HS-27A (cell line): ENCODE data around the gene C3AR1.
"Not testable (repeated sequence)": the region's sequence is repeated elsewhere in the genome, so short reads cannot be mapped to it uniquely, and the experiment has no call there.

Source experiments
- DNase-seq: peaks from one replicate; pipeline ENCODE4 v3.0.0-alpha.2; 2012; ENCODE audit warnings: low read depth, missing footprints

The C3AR1 gene

DNA sequence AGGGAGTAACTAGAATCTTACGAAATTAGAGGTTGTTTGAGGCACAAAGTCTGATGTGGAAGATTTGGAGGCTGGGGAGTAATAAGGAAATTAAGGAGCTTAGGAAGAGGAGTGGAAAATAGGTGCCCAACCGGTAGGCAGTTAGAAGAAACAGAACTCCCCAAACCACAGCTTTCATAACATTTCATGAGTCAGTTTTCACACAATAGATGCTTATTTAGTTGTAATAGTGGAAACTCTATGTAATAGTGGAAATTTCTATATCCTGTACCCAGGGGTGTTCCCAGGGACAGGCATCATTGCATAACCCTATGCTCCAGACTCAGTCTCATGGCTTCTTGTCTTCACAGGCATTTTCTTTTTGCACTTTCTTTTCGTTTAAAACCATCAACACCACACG, 8.3 kb downstream of the C3AR1 start:
- no peak for DNase-seq

DNA sequence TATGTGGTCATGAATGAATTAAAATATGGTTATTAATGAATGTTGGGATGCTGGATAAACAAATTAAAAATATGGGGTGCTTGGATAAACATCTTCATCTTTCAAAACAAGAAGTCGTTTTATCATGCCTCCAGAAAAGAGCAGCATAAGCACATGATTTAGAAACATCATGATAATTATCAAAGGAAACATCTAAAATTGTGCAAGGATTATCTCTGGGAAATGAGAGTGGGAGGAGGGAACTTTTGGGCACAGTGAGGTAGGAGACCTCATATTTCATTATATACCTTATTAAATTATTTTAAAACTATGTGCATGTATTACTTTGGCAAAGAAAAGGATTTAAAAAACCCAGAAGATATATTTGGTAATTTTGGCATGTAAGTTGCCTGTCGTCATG, 8.9 kb downstream of the C3AR1 start:
- no peak for DNase-seq

DNA sequence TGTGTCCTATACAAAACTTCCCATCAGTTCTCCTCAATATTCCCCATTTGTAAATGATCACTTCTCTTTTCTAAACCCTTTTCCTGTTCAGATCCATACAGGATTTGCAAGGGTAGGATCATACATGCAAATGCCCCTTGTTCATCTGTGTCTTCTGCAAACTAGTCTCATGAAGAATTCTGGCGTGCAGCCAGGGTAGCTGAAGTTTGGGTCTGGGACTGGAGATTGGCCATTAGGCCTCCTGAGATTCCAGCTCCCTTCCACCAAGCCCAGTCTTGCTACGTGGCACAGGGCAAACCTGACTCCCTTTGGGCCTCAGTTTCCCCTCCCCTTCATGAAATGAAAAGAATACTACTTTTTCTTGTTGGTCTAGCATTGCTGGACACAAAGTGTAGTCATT, 11.3 kb downstream of the C3AR1 start:
- DNase-seq: no peak

DNA sequence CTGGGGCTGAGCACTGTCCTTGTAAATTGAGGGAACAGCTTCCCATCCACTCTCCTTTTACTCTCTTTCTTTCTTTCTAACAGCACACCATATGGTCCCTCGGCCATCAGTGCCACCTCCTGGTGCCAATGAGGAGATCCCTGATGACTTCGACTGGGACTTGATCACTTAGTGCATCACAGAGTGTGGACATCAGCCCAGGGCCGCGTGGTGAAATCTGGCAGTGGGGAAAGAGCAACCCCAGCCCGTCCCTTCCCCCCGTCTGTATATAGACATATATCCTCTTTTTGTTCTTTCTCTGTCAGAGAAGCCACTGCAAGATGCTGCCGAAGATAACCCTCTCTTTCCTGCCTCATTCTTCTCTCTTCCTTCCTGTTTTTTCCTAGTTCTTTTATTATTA, 13.5 kb downstream of the C3AR1 start:
- no peak for DNase-seq

DNA sequence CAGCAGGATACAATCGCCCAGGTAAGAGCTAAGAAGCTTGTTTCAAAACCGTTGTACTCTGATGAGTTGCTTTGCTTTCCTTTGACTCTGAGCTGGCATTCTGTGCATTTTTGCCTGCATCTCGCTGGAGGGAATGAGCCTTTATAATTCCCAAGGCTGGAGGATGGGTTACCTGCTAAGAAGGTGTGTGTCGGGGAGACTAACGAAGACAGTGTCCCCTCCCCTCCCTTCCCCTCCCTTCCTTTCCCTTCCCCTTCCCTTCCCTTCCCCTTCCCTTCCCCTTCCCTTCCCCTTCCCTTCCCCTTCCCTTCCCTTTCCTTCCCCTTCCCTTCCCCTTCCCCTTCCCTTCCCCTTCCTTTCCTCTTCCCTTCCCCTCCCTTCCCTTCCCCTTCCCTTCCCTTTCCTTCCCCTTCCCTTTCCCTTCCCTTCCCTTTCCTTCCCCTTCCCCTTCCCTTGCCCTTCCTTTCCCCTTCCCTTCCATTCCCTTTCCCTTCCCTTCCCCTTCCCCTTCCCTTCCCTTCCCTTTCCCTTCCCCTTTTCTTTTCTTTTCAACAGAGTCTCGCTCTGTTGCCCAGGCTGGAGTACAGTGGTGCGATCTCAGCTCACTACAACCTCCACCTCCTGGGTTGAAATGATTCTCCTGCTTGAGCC, 15.4 kb downstream of the C3AR1 start:
- no peak for DNase-seq

DNA sequence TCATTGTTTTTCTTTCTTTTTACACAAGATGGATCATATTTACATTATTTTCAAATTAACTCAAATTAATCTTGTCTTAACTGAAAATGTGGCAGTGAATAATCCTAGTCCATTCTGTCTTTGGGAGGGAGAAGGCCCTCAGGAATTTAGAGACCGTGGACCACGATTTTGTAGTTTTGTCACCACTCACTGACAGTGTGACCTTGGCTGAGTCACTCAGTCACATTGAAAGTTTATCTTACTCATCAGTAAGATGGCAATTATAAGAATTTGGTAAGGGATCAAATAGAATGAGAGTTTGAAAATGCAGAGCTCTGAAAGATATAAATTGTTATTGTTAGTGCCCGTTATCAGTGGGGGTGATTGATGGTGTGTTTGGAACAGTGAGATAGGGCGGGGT, 17.3 kb downstream of the C3AR1 start:
- no peak for DNase-seq

DNA sequence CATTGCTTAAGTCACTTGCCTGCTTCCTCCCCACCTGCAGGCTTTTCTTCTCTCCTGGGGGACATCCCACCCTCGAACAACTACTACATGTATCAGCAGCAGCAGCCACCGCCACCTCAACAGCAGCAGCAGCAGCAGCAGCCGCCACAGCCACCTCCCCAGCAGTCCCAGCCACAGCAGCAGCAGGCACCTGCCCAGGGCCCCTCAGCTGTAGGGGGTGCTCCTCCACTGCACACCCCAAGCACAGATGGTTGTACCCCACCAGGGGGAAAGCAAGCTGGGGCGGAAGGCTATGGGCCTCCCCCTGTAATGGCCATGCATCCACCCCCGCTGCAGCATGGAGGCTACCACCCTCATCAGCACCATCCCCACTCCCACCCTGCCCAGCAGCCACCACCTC, 18.3 kb downstream of the C3AR1 start:
- no peak for DNase-seq

DNA sequence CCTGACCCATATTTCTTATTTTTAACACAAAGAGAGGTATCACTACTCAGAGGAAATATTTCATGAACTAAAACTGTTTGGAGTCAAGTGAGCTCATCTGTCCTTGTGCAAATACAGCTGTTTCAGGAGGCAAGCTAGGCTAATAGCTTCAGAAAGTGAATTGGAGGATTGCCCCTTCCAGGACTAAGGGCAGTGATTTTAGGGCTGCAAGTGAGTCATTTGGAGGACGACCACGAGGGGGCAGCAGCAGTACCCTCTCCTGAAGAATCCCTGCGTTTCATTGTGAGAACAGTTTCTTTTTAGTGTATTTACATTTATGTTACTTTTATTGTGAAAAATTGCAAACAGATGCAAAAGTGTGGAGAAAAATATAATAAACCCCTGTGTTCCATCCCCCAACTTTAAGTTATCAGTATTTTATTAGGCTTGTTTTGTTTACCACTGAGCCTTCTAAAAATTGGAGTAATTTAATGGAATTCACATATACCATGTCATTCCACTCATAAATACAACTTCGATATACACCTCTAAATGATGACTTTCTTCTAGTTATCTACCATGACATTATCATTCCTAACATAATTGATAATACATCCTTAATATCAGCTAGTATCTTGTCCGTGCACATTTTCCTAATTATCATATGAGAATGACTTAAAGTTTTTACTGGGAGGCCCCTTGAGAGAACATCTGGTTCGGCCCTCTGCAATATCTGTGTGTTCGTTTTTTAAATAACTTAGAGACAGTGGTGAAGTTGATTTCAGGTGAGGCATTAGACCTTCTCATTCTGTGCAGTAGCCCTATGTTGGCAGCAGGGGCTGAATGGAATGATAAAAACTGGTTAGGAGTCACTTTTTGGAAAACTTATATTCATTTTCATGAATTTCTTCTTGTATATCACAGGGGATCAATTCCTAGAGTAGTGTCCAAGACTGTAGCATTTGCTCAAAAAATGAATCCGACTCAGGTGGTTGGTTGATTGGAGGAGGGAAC, 19.9 kb downstream of the C3AR1 start:
- no peak for DNase-seq

DNA sequence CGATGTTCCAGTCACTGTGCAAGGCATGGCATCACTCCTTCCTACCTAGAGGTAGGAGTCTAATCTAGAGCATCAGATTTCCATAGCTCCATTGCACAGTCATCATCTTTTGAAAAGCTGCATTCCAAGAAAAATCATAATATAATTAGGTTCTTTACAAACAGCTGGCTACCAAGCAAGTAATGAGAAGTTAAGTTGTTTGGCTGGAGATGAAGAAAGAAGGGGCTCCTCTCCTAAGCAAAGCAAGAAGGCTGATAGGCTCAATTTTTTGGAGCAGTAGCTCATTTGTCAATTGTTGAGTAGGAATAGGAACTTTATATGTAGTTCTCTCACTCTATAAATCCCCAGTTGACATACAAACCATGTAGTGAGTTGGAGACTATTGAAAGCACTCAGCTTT, 25.4 kb downstream of the C3AR1 start:
- DNase-seq: no peak

DNA sequence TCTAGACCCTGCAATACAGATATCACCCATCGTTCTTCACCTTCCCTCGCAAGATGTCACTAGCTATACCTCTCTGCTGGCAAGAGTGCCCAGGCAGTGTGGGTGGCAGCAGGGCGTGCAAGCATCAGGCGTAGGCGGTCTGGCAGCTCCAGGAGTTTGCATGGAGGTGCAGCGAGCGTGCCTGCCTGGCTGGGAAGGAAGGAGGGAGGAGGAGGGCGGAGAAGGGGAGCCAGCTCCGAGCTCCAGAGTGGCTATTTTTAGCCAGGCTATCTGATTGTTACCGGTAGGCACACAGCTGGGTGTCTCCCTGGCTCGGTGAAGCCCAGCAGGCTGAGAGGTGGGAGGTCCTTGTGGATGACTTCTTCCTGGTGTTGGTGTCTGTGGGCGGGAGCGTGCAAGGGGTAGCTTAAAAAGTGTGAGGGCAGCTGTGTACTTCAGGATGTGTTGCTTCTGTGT, 27.5 kb downstream of the C3AR1 start:
- DNase-seq: no peak

DNA sequence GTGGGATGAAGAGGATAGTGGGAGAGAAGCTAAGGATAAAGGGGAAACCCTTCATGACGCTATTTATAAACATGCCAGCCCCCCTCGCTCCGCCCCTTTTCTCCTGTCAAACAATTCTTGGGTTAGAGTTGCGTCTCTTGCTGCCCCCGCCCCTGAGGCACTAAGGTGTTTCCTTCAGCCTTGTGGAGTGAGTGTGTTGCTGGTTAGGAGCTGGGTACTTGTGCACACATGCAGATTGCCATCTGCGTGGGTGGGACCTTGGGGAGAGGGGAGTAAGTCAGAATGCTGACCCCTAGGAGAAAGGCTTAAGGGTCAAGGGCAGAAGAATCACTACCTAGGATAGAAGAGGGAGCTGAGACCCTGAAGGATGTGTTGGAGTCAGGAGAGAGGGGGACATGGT, 28.2 kb downstream of the C3AR1 start:
- DNase-seq: no peak

DNA sequence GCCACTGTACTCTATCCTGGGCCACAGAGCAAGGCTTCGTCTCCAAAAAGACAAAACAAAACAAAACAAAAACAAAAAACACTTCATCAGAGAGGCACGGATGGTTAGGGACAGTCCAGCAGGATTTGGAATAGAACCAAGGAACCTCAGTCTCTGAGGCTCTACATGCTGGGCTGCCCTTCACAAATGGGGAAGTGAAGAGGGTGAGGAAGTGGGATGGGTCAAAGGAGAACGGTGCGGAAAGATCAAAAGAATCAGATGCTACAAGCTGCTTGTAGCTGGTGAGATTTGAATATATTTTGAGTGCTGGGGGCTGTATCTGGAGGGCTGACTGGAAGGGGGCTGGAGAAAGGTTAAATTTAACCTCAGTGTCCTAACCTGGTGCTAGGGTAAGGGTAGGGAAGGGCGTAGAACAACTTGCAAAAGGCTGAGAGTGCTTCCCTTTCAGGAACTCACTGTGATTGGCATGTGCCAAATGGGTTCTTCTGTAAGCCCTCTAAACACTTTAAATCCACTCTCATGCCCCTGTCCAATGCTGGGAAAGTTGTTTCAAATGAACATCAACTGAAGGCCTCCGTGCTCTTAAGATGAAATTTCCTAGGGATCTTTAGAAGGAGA, 29.0 kb downstream of the C3AR1 start:
- no peak for DNase-seq

DNA sequence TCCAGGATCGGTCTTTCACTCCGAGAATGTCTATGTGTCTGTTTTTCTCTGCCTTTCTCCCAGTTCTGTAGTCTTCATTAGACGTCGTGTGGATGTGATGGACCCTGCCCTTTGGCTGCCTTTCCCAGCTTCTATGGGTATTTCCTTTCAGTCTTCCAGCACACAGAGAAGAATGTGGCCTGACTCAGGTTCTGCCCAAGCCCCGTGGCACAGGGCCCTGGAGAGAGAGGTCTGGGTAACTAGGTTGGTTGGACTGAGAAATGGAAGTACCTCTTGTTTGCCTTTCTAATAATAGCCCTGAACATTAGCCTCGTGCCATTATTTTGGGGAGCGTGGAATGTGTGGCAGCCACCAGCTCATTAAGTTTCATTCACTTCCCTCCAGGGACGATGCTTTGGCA, 29.8 kb downstream of the C3AR1 start:
- DNase-seq: no peak

DNA sequence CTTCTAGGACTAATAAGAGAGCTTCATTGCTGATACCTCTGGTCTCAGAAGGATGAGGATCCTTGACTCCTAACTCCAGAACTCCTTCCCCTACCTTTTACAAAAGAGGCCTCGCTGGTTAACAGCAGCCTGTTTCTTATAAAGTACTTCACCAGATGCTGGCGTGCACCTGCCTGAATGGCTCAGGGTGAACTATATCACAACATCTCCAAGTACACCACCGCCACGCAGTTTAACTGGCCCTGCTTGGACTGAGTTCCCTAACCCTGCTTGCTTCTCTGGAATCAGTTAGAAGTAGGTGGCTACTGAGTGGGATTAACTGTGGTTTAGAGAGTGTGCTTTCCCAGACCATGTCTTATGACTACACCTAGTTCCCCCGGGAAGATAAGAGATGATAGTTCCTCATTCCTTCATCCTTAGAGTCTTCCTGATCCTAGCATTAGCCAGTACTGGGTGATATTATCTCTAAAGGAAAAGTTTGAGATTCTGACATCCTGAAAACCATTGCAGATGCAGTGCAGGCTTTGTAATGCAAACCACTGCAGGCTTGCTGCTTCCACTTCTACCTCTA, 30.6 kb downstream of the C3AR1 start:
- DNase-seq: no peak

DNA sequence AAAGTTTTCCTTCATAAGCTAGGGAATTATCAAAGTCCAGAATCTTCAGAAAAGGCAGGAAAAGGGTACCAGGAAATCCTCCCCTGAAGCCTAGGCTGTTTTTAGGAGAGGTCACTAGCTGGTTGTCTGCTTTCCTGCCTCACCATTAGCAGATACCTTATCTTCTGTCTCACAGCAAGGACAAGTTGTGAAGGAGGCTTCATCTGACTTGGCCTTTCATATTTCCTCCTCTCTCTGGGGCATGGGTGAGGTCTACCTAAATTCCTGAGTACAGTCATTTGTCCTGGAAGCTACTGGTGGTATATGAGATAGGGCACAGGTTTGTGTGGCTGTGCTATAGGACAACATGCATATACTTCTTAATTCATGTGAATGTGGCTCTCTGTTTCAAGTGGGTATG, 31.4 kb downstream of the C3AR1 start:
- no peak for DNase-seq

DNA sequence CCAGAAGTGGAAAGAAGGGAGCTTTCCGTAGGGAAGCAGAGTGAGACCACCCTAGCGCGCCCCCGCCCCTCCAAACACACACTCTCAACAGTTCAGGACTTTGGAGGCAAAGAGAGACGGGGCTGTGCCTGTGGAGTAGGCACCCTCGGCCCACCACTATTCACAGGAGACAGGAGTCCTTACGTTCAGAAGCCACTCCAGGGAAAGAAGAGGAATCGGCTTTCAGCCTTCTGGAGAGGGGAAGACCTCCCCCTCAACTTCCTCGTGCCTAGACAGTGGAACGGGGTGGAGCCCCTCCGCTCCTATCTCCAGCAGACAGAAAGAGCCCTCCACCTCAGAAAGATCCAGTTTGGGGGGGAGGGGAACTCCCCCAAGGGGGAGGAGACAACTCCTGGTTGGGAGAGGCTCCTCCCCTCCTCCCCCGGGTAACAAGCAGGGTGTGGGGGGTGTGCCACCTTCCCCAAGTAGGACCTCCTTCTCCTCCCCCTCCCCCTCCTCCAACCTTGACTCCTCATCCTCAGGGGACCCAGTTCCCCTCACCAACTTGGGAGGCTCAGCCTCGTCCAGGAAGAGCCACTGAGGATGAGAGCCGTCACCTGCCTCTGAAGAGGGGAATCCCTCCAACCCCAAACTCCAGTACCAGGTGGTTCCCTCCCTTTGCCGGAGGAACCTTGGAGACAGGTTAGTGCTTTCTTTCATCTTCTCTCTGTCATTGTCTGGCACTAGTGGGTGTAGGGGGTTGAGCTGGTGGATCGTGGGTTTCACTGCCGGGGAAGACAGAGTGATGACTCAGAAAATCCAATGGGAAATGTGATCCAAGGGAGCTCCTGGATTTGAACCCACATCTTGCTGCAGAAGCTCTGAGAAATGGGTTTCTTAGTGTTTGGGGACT, 32.8 kb downstream of the C3AR1 start:
- DNase-seq: no peak

DNA sequence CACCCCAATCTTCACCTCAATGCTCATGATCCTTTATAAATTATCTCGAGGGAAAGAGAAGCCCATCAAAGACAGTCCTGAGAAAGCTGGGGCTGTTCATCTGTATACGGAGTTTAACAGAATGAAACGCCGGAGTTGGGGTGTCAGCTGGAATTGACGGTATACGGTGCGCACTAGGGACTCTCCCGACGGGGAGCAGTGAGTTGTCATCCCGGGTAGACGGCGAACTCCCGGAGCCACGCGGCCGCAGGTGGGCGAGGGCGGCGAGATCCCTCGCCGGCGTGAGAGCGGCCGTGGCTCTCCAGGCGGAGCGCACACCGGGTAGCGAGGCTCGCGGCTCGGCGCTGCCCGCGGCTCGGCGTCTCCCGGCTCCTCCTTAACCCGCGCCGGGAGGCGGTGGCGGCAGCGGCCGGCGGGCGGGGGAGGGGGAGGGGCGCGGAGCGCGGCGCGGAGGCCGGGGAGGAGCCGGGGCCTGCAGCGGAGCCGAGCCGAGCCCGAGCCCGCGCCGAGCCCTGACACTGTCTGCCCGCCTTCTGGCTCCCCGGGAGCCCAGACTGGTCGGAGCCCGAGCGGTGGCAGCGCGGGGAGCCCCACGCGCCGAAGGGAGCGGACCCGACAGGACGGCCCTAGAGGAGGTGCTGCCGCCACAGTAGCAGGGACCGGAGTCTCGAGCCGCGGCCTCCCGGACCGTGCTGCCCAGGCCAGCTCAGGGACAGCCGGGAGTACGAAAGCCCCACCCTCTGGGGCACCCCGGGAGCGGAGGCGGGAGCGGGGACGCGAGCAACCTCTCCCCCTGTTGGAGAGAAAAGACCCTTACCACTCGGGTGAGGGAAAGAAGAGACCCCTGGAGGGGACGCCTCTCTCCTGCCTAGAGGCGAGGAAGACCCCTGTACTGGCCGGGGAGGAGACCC, 33.7 kb downstream of the C3AR1 start, which contains the start of gene FOXJ2:
Gene FOXJ2, plus strand, starts transcription at position 475 of the 911 bp plus-strand sequence. CDS start 7,117 bp downstream, outside the sequence.
- DNase-seq: peak; percentile 53

DNA sequence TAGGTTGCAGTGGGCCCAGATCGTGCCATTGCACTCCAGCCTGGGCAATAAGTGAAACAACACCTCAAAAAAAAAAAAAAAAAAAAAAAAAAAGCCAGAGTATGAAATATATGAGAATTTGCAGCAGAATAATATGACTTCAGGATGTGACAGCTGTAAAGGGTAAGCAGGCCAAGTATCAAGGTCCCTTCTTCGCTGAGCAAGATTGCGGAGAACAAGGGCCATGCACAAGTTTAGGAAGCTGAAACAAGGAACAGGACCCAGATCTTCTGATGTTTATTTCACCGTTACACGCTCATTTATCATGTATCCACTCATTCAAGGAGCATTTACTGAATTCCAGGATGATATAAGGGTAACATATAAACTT, 34.3 kb downstream of the C3AR1 start:
- DNase-seq: no peak

DNA sequence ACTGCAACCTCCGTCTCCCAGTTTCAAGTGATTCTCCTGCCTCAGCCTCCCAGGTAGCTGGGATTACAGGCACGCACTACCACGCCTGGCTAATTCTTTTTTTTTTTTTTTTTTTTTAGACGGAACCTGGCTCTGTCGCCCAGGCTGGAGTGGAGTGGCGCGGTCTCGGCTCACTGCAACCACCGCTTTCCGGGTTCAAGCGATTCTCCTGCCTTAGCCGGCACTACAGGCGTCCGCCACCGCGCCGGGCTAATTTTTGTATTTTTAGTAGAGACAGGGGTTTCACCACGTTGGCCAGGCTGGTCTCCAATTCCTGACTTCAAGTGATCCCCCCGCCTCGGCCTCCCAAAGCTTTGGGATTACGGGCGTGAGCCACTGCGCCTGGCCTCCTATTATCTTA, 35.1 kb downstream of the C3AR1 start:
- not testable (repeated sequence) for DNase-seq

DNA sequence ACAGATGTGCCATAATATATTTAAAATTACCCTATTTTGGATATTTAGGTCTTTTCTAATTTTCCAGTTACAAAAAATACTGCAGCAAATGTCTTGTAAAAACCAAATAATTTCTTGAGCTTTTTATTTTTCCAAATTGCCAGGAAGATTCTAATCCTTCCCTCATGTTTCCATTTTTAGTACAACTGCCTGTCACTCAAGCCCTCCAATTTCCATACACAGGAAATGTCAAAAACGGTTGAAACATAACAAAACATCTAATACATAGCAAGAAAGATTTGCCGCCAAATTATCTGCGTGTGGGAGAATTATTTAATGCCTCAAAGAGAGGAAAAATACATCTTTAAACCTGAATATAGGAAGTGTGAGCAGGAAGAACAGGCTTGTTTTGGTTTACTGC, 36.0 kb downstream of the C3AR1 start:
- DNase-seq: no peak
